HepG2 (cell line): ENCODE data around the gene SHC3. TPM values are rescaled to one million over a fixed set of nuclear protein-coding genes. Genes with fewer than 3 reads are reported as not detected.

Source experiments
- ATAC-seq: fragments of 200-7000 bp; cut with Tn5 transposase; 3 replicates; pipeline ENCODE4 v1.9.1; 2020; ENCODE audit warnings: mild to moderate bottlenecking, moderate library complexity
- BruUV-seq: library from RNA; stranded (reverse); fragments of 400-500 nt; replicated peaks from 2 replicates; lab custom pipeline; 2021; lab: Mats Ljungman, UMichigan
- CTCF ChIA-PET: fragments of 300-600 bp; formaldehyde crosslinking; extraction: SDS; loops from one replicate; lab custom pipeline; 2021; ENCODE audit warnings: low total read pairs, inconsistent platforms, low intra/inter-chr PET ratio; lab: Yijun Ruan, JAX
- POLR2A ChIA-PET: fragments of 350-600 bp; sonication (Branson Sonifier 250); formaldehyde crosslinking; loops from one replicate; lab custom pipeline; 2020; ENCODE audit warnings: antibody characterized with exemption, inconsistent platforms; lab: Yijun Ruan, JAX
- DNase-seq: peaks from one replicate; pipeline ENCODE4 v3.0.0-alpha.2; 2015; ENCODE audit warnings: low spot score
- FAIRE-seq: peaks from 3 replicates; lab custom pipeline; 2011; peaks lifted over from hg19 to GRCh38; lab: Jason Lieb, UNC
- H2AFZ ChIP-seq: one replicate; pipeline ENCODE4 v1.6.1; 2011; ENCODE audit warnings: low read length, inconsistent platforms
- H3K27ac ChIP-seq: fragments of 300-600 bp; 3 replicates; pipeline ENCODE4 v1.8.0; 2011; ENCODE audit warnings: mixed run types, mild to moderate bottlenecking, mixed read lengths, low read length, inconsistent platforms; ENCODE audit not compliant: insufficient read depth; ENCODE audit errors: extremely low read length
- H3K27me3 ChIP-seq, 2 experiments: fragments of 200-600 bp in 1 of 2; 2 replicates in 1 of 2; 3 replicates in 1 of 2; pipeline versions ENCODE4 v1.6.0 to v1.8.0; 2011; ENCODE audit warnings: low read length in 2 of 2, mild to moderate bottlenecking in 2 of 2, moderate library complexity in 2 of 2, inconsistent platforms in 1 of 2; ENCODE audit not compliant: insufficient read depth in 2 of 2, control insufficient read depth in 1 of 2
- H3K36me3 ChIP-seq, 2 experiments: fragments of 200-600 bp in 1 of 2; replicated peaks in 1 of 2; 2 replicates in 1 of 2; 3 replicates in 1 of 2; pipeline versions ENCODE4 v1.5.1 to v1.8.0; 2011; ENCODE audit warnings: low read length in 2 of 2, inconsistent platforms in 1 of 2; ENCODE audit not compliant: insufficient read depth in 2 of 2, control insufficient read depth in 1 of 2
- H3K4me1 ChIP-seq: 2 replicates; pipeline ENCODE4 v1.5.1; 2012; ENCODE audit warnings: low read length, inconsistent platforms; ENCODE audit not compliant: insufficient read depth
- H3K4me2 ChIP-seq: 2 replicates; pipeline ENCODE4 v1.6.0; 2011; ENCODE audit warnings: low read depth, low read length, inconsistent platforms
- H3K4me3 ChIP-seq, 3 experiments: fragments of 200-600 bp in 1 of 3; sonication (generic), shearing (Covaris generic) in 1 of 3; replicated peaks in 1 of 3; 2 replicates each; pipeline ENCODE4 v1.5.1; 2011 to 2016; ENCODE audit warnings: low read length in 3 of 3, inconsistent platforms in 2 of 3, low read depth in 2 of 3, mild to moderate bottlenecking in 2 of 3, control low read depth in 1 of 3, mixed read lengths in 1 of 3; ENCODE audit not compliant: insufficient read depth in 1 of 3
- H3K79me2 ChIP-seq: one replicate; pipeline ENCODE4 v1.6.1; 2011; ENCODE audit warnings: low read length, inconsistent platforms; ENCODE audit not compliant: insufficient read depth
- H3K9ac ChIP-seq: 2 replicates; pipeline ENCODE4 v1.6.0; 2011; ENCODE audit warnings: mild to moderate bottlenecking, low read depth, low read length, inconsistent platforms; ENCODE audit not compliant: insufficient read depth
- H3K9me3 ChIP-seq: 2 replicates; pipeline ENCODE4 v1.5.1; 2012; ENCODE audit warnings: mild to moderate bottlenecking, low read length
- H4K20me1 ChIP-seq: 2 replicates; pipeline ENCODE4 v1.6.0; 2011; ENCODE audit warnings: inconsistent platforms, mild to moderate bottlenecking, low read length, moderate library complexity; ENCODE audit not compliant: insufficient read depth
- AGO2 ChIP-seq: fragments of 200-400 bp; formaldehyde crosslinking; optimal IDR thresholded peaks from 2 replicates; pipeline ENCODE3; 2017; ENCODE audit warnings: mild to moderate bottlenecking, low read depth, low read length, moderate library complexity
- ATRX ChIP-seq: sonication (generic); formaldehyde crosslinking; IDR thresholded peaks from 2 replicates; pipeline ENCODE4 v1.4.0; 2020; ENCODE audit warnings: missing genetic modification reagents, borderline replicate concordance
- CBX1 ChIP-seq: IDR thresholded peaks from one replicate; pipeline ENCODE4 v1.6.1; 2016; ENCODE audit warnings: antibody characterized with exemption, low read depth
- FOXK2 ChIP-seq: fragments of 450-650 bp; IDR thresholded peaks from 2 replicates; pipeline ENCODE4 v1.6.1; 2016
- HOXA5 ChIP-seq: sonication (generic); formaldehyde crosslinking; IDR thresholded peaks from 2 replicates; pipeline ENCODE4 v1.4.0; 2020; ENCODE audit warnings: missing genetic modification reagents
- ISX ChIP-seq: sonication (generic); formaldehyde crosslinking; conservative IDR thresholded peaks from 2 replicates; pipeline ENCODE4 v1.5.0; 2020; ENCODE audit warnings: missing genetic modification reagents
- KDM5A ChIP-seq: fragments of 200-600 bp; sonication (generic); IDR thresholded peaks from 2 replicates; pipeline ENCODE4 v1.7.0; 2018; ENCODE audit warnings: antibody characterized with exemption, mild to moderate bottlenecking, low read length, borderline replicate concordance
- MEF2D ChIP-seq: sonication (generic); formaldehyde crosslinking; IDR thresholded peaks from 2 replicates; pipeline ENCODE4 v1.5.1; 2020; ENCODE audit warnings: mild to moderate bottlenecking, missing genetic modification reagents
- POLR2AphosphoS2 ChIP-seq: IDR thresholded peaks from 2 replicates; pipeline ENCODE4 v1.6.1; 2011; ENCODE audit warnings: low read depth, low read length, improper control_type of control experiment
- REPIN1 ChIP-seq: sonication (generic); formaldehyde crosslinking; IDR thresholded peaks from 2 replicates; pipeline ENCODE4 v1.8.0; 2022; ENCODE audit warnings: missing genetic modification reagents, low read depth, mild to moderate bottlenecking, borderline replicate concordance
- RORA ChIP-seq: sonication (generic); formaldehyde crosslinking; IDR thresholded peaks from 2 replicates; pipeline ENCODE4 v1.5.0; 2020; ENCODE audit warnings: mild to moderate bottlenecking, missing genetic modification reagents, moderate library complexity
- SUZ12 ChIP-seq: fragments of 150-350 bp; IDR thresholded peaks from 2 replicates; pipeline ENCODE4 v1.6.1; 2014; ENCODE audit warnings: low read depth, low read length
- ZNF296 ChIP-seq: sonication (generic); formaldehyde crosslinking; conservative IDR thresholded peaks from 2 replicates; pipeline ENCODE4 v1.5.0; 2020; ENCODE audit warnings: mild to moderate bottlenecking, missing genetic modification reagents
- ZNF550 ChIP-seq: sonication (generic); formaldehyde crosslinking; IDR thresholded peaks from 2 replicates; pipeline ENCODE4 v1.4.0; 2020; ENCODE audit warnings: mild to moderate bottlenecking, missing genetic modification reagents, borderline replicate concordance
- ZNF652 ChIP-seq: IDR thresholded peaks from 2 replicates; pipeline ENCODE4 v1.6.1; 2016; ENCODE audit warnings: low read depth, borderline replicate concordance
- WGBS: methylation state at CpG from one replicate; pipeline ENCODE4 v1.1.6; 2017; ENCODE audit warnings: low lambda C conversion rate; 5-methylcytosine and 5-hydroxymethylcytosine counted together
- in situ Hi-C: cut with HindIII; loops from 2 replicates; pipeline ENCODE4 v1.10.0; 2017; ENCODE audit warnings: low pct_unique_long_range_greater_than_20kb; ENCODE audit not compliant: extremely low pct_ligation_motif_present
- intact Hi-C: fragments of 100-400 bp; cut with micrococcal nuclease; formaldehyde crosslinking; loops from one replicate; pipeline ENCODE4 v1.10.0; 2022; ENCODE audit not compliant: unreplicated experiment
- polyA plus RNA-seq, 8 experiments: library from polyadenylated mRNA; depleted of rRNA in 3 of 8; stranded (reverse) in 7 of 8; unstranded in 1 of 8; fragments of >200 nt; fragmentation: Illumina TruSeq in 4 of 8; extraction: Trizol in 4 of 8; gene quantifications; 2 replicates each; pipeline versions ENCODE4 v1.2.1 to v1.2.3, GENCODE V29; 2011 to 2016; ENCODE audit warnings: low read depth in 4 of 8, missing spikeins in 1 of 8, mixed read lengths in 1 of 8; ENCODE audit not compliant: insufficient read depth in 1 of 8
- total RNA-seq, 5 experiments: library from RNA; depleted of rRNA; stranded (reverse); fragments of >200 nt; fragmentation: Illumina TruSeq; extraction: Trizol; gene quantifications; 2 replicates each; pipeline ENCODE4 v1.2.3, GENCODE V29; 2016; ENCODE audit warnings: low read depth in 1 of 5
- TF ChIP-seq, protein P1 (sequence below): sonication (generic); formaldehyde crosslinking; IDR thresholded peaks from 2 replicates; pipeline ENCODE4 v1.4.0; 2020; ENCODE audit warnings: mild to moderate bottlenecking, missing genetic modification reagents
- TF ChIP-seq, protein P2 (sequence below): sonication (generic); formaldehyde crosslinking; IDR thresholded peaks from 2 replicates; pipeline ENCODE4 v1.5.1; 2020; ENCODE audit warnings: mild to moderate bottlenecking, missing genetic modification reagents, moderate library complexity

The SHC3 gene
- total and polyA plus RNA-seq, 2 of the 13 experiments (the other 11 are each of a cell fraction or from before 2014, with no cell fraction given), result 0.09 to 0.89 TPM

DNA sequence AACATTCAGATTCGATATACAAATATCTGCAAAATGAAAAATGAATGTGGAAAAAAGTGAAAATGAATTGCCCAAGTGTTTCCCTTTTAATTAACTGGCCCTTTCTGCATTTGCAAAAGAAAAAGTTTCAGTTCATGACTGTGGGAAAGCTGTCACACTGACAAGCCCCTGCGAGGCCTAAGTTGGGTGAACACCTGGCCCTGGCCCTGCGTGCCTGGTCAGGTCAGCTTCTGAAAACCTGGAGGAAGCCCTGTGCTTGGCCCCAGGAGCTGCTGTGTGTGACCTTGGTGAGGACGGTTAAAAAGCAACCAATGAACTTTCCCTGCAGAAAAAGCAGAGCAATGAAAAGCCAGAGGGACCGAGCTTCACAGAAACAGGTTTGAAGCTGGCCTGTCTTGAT is 41.0 kb upstream of the SHC3 start:
- no peaks in the 10 kb centered on the region for H3K36me3 ChIP-seq
- 14% methylated on average over 5 of the region's 5 CpGs for WGBS
- CTCF ChIA-PET, result no interaction called here

More for the DNA sequence above, 41.0 kb upstream of the SHC3 start:
- H3K4me1 ChIP-seq, result no peaks in the 10 kb centered on the region
- ATAC-seq (no peak), DNase-seq (no peak), FAIRE-seq (no peak)
- H3K9me3 ChIP-seq, result no peaks in the 10 kb centered on the region
- no peaks in the 10 kb centered on the region for H3K79me2 ChIP-seq
- no TSS peak for BruUV-seq
- H3K9ac ChIP-seq, result no peak overlapping the region
- H3K27ac ChIP-seq, result no peak overlapping the region
- H3K27me3 ChIP-seq, result peaks cover 0 to 8% of the 10 kb centered on the region in 2 experiments; a peak in 1 of 5 replicates
- no peak overlapping the region for H3K4me3 ChIP-seq
- H2AFZ ChIP-seq, result no peak overlapping the region
- no peaks in the 10 kb centered on the region for H4K20me1 ChIP-seq
- TF ChIP-seq POLR2AphosphoS2, result no peak
- no peak for TF ChIP-seq HOXA5 (CRISPR knock-in tag)
- no peak for TF ChIP-seq CBX1
- TF ChIP-seq SUZ12, result no peak
- TF ChIP-seq AGO2, result no peak
- TF ChIP-seq ZNF652 (CRISPR knock-in tag), result no peak
- no peak for TF ChIP-seq FOXK2
- TF ChIP-seq ZNF550, result no peak
- no peak for TF ChIP-seq KDM5A
- no peak for TF ChIP-seq ISX (CRISPR knock-in tag)
- TF ChIP-seq, protein P1, sequence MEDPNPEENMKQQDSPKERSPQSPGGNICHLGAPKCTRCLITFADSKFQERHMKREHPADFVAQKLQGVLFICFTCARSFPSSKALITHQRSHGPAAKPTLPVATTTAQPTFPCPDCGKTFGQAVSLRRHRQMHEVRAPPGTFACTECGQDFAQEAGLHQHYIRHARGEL (CRISPR knock-in tag), result no peak
- TF ChIP-seq REPIN1 (CRISPR knock-in tag), result no peak
- no peak for TF ChIP-seq MEF2D (CRISPR knock-in tag)
- TF ChIP-seq, protein P2, sequence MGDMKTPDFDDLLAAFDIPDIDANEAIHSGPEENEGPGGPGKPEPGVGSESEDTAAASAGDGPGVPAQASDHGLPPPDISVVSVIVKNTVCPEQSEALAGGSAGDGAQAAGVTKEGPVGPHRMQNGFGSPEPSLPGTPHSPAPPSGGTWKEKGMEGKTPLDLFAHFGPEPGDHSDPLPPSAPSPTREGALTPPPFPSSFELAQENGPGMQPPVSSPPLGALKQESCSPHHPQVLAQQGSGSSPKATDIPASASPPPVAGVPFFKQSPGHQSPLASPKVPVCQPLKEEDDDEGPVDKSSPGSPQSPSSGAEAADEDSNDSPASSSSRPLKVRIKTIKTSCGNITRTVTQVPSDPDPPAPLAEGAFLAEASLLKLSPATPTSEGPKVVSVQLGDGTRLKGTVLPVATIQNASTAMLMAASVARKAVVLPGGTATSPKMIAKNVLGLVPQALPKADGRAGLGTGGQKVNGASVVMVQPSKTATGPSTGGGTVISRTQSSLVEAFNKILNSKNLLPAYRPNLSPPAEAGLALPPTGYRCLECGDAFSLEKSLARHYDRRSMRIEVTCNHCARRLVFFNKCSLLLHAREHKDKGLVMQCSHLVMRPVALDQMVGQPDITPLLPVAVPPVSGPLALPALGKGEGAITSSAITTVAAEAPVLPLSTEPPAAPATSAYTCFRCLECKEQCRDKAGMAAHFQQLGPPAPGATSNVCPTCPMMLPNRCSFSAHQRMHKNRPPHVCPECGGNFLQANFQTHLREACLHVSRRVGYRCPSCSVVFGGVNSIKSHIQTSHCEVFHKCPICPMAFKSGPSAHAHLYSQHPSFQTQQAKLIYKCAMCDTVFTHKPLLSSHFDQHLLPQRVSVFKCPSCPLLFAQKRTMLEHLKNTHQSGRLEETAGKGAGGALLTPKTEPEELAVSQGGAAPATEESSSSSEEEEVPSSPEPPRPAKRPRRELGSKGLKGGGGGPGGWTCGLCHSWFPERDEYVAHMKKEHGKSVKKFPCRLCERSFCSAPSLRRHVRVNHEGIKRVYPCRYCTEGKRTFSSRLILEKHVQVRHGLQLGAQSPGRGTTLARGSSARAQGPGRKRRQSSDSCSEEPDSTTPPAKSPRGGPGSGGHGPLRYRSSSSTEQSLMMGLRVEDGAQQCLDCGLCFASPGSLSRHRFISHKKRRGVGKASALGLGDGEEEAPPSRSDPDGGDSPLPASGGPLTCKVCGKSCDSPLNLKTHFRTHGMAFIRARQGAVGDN (CRISPR knock-in tag), result no peak
- no peak for TF ChIP-seq RORA (CRISPR knock-in tag)
- TF ChIP-seq ZNF296 (CRISPR knock-in tag), result no peak
- TF ChIP-seq ATRX (CRISPR knock-in tag), result no peak
- in situ Hi-C loops (no loop called here), intact Hi-C loops (no loop called here)
- POLR2A ChIA-PET, result no interaction called here
- H3K4me2 ChIP-seq, result no peak overlapping the region
